ENCODE data around the gene SRPK2. TPM values are rescaled to one million over a fixed set of nuclear protein-coding genes. Genes with fewer than 3 reads are reported as not detected.

Gene SRPK2
- total RNA-seq, 1 experiment from 2014 or later = 58.2 TPM

- ATAC-seq (no peak), DNase-seq (ENCODE audit: low read depth, low spot score) (no peak)
- ChIA-PET CTCF (interaction anchor here (0.6 kb wide), 1 partner anchor 20 kb away, joined by 3 read pairs; no protein-coding TSS in a partner anchor), POLR2A (interaction anchor here (1.0 kb wide), 1 partner anchor 70 kb away, joined by 4 read pairs; no protein-coding TSS in a partner anchor)
- intact Hi-C loops (cut with micrococcal nuclease; ENCODE audit: unreplicated experiment) (no loop called here), in situ Hi-C loops (cut with HindIII; ENCODE audit: low pct_unique_long_range_greater_than_20kb, low sequenced_read_pairs) (no loop called here)
- Histone ChIP-seq H3K27ac (ENCODE audit: low read length) (no peak overlapping the region), H3K4me3 (ENCODE audit: low read depth in 2 of 2, low read length in 2 of 2) (no peak overlapping the region), H3K36me3 (ENCODE audit: control insufficient read depth, insufficient read depth, low read length) (no peaks in the 10 kb centered on the region), H3K9me3 (ENCODE audit: control insufficient read depth, insufficient read depth, low read depth, low read length) (no peaks in the 10 kb centered on the region), H3K27me3 (ENCODE audit: control insufficient read depth, insufficient read depth, low read length) (no peaks in the 10 kb centered on the region), H3K4me1 (ENCODE audit: control insufficient read depth, insufficient read depth, low read length) (0 out of 2 replicates have a peak, but pooled peaks cover 10% of the 10 kb centered on the region)
- TSS peak; percentile 58 for BruUV-seq (replicated peaks)
- TF ChIP-seq POLR2AphosphoS5 (IDR thresholded peaks at IDR 0.05; ENCODE audit: low read depth, low read length) = no peak
- no peak for TF ChIP-seq CTCF (IDR thresholded peaks at IDR 0.05)
- TF ChIP-seq SIN3A (IDR thresholded peaks at IDR 0.05; ENCODE audit: borderline replicate concordance, insufficient read depth, low read depth, low read length) = no peak
- no peak for TF ChIP-seq TCF7L2 (IDR thresholded peaks at IDR 0.05; ENCODE audit: low read depth, low read length)
- TF ChIP-seq REST (IDR thresholded peaks at IDR 0.05; ENCODE audit: insufficient read depth in 1 of 2, low read depth in 2 of 2, low read length in 1 of 2) = no peak
These were observed 43.0 kb downstream of the SRPK2 start for GRCh38 chr7:105345725-105346124.

GRCh38 chr7:105345003-105345402, 43.7 kb downstream of the SRPK2 start:
- no peak for ATAC-seq

More at GRCh38 chr7:105345003-105345402, 43.7 kb downstream of the SRPK2 start:
- H3K27ac ChIP-seq (ENCODE audit: low read length) = no peak overlapping the region
- H3K27me3 ChIP-seq (ENCODE audit: control insufficient read depth, insufficient read depth, low read length) = no peaks in the 10 kb centered on the region
- H3K9me3 ChIP-seq (ENCODE audit: control insufficient read depth, insufficient read depth, low read depth, low read length) = no peaks in the 10 kb centered on the region
- BruUV-seq (replicated peaks) = no TSS peak
- no peaks in the 10 kb centered on the region for H3K36me3 ChIP-seq (ENCODE audit: control insufficient read depth, insufficient read depth, low read length)
- 0 out of 2 replicates have a peak, but pooled peaks cover 10% of the 10 kb centered on the region for H3K4me1 ChIP-seq (ENCODE audit: control insufficient read depth, insufficient read depth, low read length)
- no peak overlapping the region for H3K4me3 ChIP-seq (ENCODE audit: low read depth in 2 of 2, low read length in 2 of 2)
- in situ Hi-C loops (cut with HindIII; ENCODE audit: low pct_unique_long_range_greater_than_20kb, low sequenced_read_pairs) (no loop called here), intact Hi-C loops (cut with micrococcal nuclease; ENCODE audit: unreplicated experiment) (no loop called here)
- DNase-seq (ENCODE audit: low read depth, low spot score) = no peak
- ChIA-PET CTCF (interaction anchor here (0.6 kb wide), 1 partner anchor 21 kb away, joined by 3 read pairs; no protein-coding TSS in a partner anchor), POLR2A (interaction anchor here (0.7 to 1.0 kb wide), 2 partner anchors 30 to 70 kb away, joined by 4 read pairs; no protein-coding TSS in a partner anchor)
- no peak for TF ChIP-seq SIN3A (IDR thresholded peaks at IDR 0.05; ENCODE audit: borderline replicate concordance, insufficient read depth, low read depth, low read length)
- TF ChIP-seq POLR2AphosphoS5 (IDR thresholded peaks at IDR 0.05; ENCODE audit: low read depth, low read length) = no peak
- TF ChIP-seq REST (IDR thresholded peaks at IDR 0.05; ENCODE audit: insufficient read depth in 1 of 2, low read depth in 2 of 2, low read length in 1 of 2) = no peak
- TF ChIP-seq CTCF (IDR thresholded peaks at IDR 0.05) = no peak
- TF ChIP-seq TCF7L2 (IDR thresholded peaks at IDR 0.05; ENCODE audit: low read depth, low read length) = no peak
